H1 (cell line): Measurements from ENCODE around the gene MAPK1. TPM values are rescaled to one million over a fixed set of nuclear protein-coding genes. Genes with fewer than 3 reads are reported as not detected.

ENCODE experiments used
- CREB1 ChIP-seq: IDR thresholded peaks from 2 replicates; pipeline ENCODE4 v1.6.1; 2012; ENCODE audit warnings: inconsistent platforms
- EP300 ChIP-seq, 2 experiments: IDR thresholded peaks; 1 replicate in 1 of 2; 2 replicates in 1 of 2; pipeline ENCODE4 v1.6.1; 2011 to 2012; ENCODE audit warnings: low read depth in 2 of 2, low read length in 2 of 2, mild to moderate bottlenecking in 2 of 2, borderline replicate concordance in 1 of 2, inconsistent platforms in 1 of 2, moderate library complexity in 1 of 2
- RFX5 ChIP-seq: IDR thresholded peaks from 2 replicates; pipeline ENCODE4 v1.6.1; 2011; ENCODE audit warnings: low read depth, low read length, improper control_type of control experiment, borderline replicate concordance
- SUZ12 ChIP-seq: fragments of 200-600 bp; sonication (generic); IDR thresholded peaks from 2 replicates; pipeline ENCODE4 v1.6.1; 2012; ENCODE audit warnings: mild to moderate bottlenecking, inconsistent platforms, low read length, moderate library complexity, mixed read lengths
- polyA plus RNA-seq, 7 experiments: library from polyadenylated mRNA; depleted of rRNA in 3 of 7; stranded (reverse) in 5 of 7; unstranded in 2 of 7; fragments of >200 nt in 5 of 7; fragments of 200-250 nt in 2 of 7; gene quantifications; 1 replicate in 5 of 7; 2 replicates in 1 of 7; 4 replicates in 1 of 7; pipeline versions ENCODE4 v1.2.1 to v1.2.3, GENCODE V29; 2011 to 2013; ENCODE audit warnings: missing spikeins in 2 of 7, mixed read lengths in 2 of 7
- total RNA-seq: library from RNA; stranded (reverse); fragmentation: NEBNext Ultra II Directional; extraction: Animal tissue kit (Norgen Biotek cat#: 25700); gene quantifications from 2 replicates; pipeline ENCODE4 v1.2.1, GENCODE V29; 2021
- TF ChIP-seq, protein P1 (sequence below): fragments of 300-600 bp; sonication (generic); IDR thresholded peaks from 2 replicates; pipeline ENCODE4 v1.7.1; 2012; ENCODE audit warnings: low read length, moderate library complexity, mild to moderate bottlenecking, inconsistent platforms; ENCODE audit not compliant: insufficient replicate concordance
- TF ChIP-seq, protein P2 (sequence below): IDR thresholded peaks from 2 replicates; pipeline ENCODE4 v1.6.1; 2011; ENCODE audit warnings: low read length, improper control_type of control experiment

Gene MAPK1
- total and polyA plus RNA-seq, 2 of the 8 experiments (the other 6 are each of a cell fraction or from before 2014, with no cell fraction given), result 28.1 to 101 TPM

DNA sequence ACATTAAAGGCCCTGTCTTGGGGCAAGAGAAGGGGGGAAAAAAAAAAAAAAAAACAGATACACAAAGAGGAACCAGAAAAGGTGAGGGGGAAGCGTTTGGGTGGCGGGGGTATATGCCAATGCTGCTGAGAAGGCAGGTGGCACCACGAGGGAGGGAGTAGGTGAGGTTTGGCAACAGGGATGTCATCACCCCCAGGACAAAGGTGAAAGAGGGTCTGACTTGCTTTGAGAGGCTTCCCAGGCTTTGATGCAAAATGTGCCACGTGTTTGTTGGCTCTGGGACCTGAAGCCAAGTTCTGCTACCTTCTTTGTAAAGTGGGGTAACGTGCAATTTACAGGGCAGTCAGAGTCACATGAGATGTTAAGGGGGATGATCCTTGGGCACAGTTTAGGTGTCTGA, 135.9 kb downstream of the MAPK1 start (continued):
- TF ChIP-seq EP300 (IDR thresholded peaks at IDR 0.05; ENCODE audit: borderline replicate concordance in 1 of 2, low read depth in 2 of 2, low read length in 2 of 2) (no peak), SUZ12 (no peak), RFX5 (no peak), CREB1 (no peak)
- TF ChIP-seq, protein P1, sequence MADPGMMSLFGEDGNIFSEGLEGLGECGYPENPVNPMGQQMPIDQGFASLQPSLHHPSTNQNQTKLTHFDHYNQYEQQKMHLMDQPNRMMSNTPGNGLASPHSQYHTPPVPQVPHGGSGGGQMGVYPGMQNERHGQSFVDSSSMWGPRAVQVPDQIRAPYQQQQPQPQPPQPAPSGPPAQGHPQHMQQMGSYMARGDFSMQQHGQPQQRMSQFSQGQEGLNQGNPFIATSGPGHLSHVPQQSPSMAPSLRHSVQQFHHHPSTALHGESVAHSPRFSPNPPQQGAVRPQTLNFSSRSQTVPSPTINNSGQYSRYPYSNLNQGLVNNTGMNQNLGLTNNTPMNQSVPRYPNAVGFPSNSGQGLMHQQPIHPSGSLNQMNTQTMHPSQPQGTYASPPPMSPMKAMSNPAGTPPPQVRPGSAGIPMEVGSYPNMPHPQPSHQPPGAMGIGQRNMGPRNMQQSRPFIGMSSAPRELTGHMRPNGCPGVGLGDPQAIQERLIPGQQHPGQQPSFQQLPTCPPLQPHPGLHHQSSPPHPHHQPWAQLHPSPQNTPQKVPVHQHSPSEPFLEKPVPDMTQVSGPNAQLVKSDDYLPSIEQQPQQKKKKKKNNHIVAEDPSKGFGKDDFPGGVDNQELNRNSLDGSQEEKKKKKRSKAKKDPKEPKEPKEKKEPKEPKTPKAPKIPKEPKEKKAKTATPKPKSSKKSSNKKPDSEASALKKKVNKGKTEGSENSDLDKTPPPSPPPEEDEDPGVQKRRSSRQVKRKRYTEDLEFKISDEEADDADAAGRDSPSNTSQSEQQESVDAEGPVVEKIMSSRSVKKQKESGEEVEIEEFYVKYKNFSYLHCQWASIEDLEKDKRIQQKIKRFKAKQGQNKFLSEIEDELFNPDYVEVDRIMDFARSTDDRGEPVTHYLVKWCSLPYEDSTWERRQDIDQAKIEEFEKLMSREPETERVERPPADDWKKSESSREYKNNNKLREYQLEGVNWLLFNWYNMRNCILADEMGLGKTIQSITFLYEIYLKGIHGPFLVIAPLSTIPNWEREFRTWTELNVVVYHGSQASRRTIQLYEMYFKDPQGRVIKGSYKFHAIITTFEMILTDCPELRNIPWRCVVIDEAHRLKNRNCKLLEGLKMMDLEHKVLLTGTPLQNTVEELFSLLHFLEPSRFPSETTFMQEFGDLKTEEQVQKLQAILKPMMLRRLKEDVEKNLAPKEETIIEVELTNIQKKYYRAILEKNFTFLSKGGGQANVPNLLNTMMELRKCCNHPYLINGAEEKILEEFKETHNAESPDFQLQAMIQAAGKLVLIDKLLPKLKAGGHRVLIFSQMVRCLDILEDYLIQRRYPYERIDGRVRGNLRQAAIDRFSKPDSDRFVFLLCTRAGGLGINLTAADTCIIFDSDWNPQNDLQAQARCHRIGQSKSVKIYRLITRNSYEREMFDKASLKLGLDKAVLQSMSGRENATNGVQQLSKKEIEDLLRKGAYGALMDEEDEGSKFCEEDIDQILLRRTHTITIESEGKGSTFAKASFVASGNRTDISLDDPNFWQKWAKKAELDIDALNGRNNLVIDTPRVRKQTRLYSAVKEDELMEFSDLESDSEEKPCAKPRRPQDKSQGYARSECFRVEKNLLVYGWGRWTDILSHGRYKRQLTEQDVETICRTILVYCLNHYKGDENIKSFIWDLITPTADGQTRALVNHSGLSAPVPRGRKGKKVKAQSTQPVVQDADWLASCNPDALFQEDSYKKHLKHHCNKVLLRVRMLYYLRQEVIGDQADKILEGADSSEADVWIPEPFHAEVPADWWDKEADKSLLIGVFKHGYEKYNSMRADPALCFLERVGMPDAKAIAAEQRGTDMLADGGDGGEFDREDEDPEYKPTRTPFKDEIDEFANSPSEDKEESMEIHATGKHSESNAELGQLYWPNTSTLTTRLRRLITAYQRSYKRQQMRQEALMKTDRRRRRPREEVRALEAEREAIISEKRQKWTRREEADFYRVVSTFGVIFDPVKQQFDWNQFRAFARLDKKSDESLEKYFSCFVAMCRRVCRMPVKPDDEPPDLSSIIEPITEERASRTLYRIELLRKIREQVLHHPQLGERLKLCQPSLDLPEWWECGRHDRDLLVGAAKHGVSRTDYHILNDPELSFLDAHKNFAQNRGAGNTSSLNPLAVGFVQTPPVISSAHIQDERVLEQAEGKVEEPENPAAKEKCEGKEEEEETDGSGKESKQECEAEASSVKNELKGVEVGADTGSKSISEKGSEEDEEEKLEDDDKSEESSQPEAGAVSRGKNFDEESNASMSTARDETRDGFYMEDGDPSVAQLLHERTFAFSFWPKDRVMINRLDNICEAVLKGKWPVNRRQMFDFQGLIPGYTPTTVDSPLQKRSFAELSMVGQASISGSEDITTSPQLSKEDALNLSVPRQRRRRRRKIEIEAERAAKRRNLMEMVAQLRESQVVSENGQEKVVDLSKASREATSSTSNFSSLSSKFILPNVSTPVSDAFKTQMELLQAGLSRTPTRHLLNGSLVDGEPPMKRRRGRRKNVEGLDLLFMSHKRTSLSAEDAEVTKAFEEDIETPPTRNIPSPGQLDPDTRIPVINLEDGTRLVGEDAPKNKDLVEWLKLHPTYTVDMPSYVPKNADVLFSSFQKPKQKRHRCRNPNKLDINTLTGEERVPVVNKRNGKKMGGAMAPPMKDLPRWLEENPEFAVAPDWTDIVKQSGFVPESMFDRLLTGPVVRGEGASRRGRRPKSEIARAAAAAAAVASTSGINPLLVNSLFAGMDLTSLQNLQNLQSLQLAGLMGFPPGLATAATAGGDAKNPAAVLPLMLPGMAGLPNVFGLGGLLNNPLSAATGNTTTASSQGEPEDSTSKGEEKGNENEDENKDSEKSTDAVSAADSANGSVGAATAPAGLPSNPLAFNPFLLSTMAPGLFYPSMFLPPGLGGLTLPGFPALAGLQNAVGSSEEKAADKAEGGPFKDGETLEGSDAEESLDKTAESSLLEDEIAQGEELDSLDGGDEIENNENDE, result no peak
- TF ChIP-seq, protein P2, sequence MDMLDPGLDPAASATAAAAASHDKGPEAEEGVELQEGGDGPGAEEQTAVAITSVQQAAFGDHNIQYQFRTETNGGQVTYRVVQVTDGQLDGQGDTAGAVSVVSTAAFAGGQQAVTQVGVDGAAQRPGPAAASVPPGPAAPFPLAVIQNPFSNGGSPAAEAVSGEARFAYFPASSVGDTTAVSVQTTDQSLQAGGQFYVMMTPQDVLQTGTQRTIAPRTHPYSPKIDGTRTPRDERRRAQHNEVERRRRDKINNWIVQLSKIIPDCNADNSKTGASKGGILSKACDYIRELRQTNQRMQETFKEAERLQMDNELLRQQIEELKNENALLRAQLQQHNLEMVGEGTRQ, result no peak
